HCT116 (cell line): Measurements from ENCODE around the gene SLC25A18. TPM values are rescaled to one million over a fixed set of nuclear protein-coding genes. Genes with fewer than 3 reads are reported as not detected.

Experiments
- ATAC-seq: fragments of 200-7000 bp; cut with Tn5 transposase; 2 replicates; pipeline ENCODE4 v1.9.1; 2020; ENCODE audit warnings: mild to moderate bottlenecking, moderate library complexity
- BruUV-seq: library from RNA; stranded (reverse); fragments of 400-500 nt; replicated peaks from 2 replicates; lab custom pipeline; 2021; lab: Mats Ljungman, UMichigan
- CTCF ChIA-PET: fragments of 300-600 bp; sonication (Branson Sonifier 250); formaldehyde crosslinking; loops from one replicate; lab custom pipeline; 2021; ENCODE audit warnings: antibody characterized with exemption; lab: Charles Lee
- POLR2A ChIA-PET: fragments of 300-600, 350-600 bp; sonication (Branson Sonifier 250); formaldehyde crosslinking; loops from one replicate; lab custom pipeline; 2021; ENCODE audit warnings: antibody characterized with exemption; lab: Charles Lee
- RAD21 ChIA-PET, 2 experiments: fragments of 300-600 bp; sonication (Branson Sonifier 250); formaldehyde crosslinking; loops; one replicate each; lab custom pipeline; 2023; ENCODE audit warnings: low total read pairs in 2 of 2; ENCODE audit not compliant: uncharacterized antibody in 2 of 2, unreplicated experiment in 2 of 2, low non-redundant PET in 1 of 2; lab: Charles Lee
- DNase-seq: peaks from one replicate; pipeline ENCODE4 v3.0.0-alpha.2; 2010; ENCODE audit warnings: low read depth, low spot score
- H2AFZ ChIP-seq: fragments of 200-600 bp; shearing (Covaris generic), sonication (generic); 2 replicates; pipeline ENCODE4 v1.6.1; 2017; ENCODE audit warnings: low read depth, mixed run types, mixed read lengths, antibody characterized with exemption, low read length; ENCODE audit not compliant: poor library complexity, severe bottlenecking
- H3K27ac ChIP-seq: 2 replicates; pipeline ENCODE4 v1.5.1; 2012; ENCODE audit warnings: low read depth, low read length
- H3K27me3 ChIP-seq: fragments of 200-600 bp; sonication (generic); 2 replicates; pipeline ENCODE4 v1.6.1; 2016; ENCODE audit warnings: mixed run types, low read length, mixed read lengths; ENCODE audit not compliant: insufficient read depth
- H3K36me3 ChIP-seq, 2 experiments: fragments of 200-500 bp in 1 of 2; fragments of 200-600 bp in 1 of 2; sonication (Bioruptor generic) in 1 of 2; sonication (generic) in 1 of 2; 2 replicates each; pipeline versions ENCODE4 v1.5.1 to v1.6.1; 2014 to 2016; ENCODE audit warnings: low read length in 2 of 2, inconsistent platforms in 1 of 2, mixed read lengths in 1 of 2, mixed run types in 1 of 2; ENCODE audit not compliant: insufficient read depth in 2 of 2, control insufficient read depth in 1 of 2
- H3K4me1 ChIP-seq, 2 experiments: fragments of 200-600 bp in 1 of 2; sonication (generic) in 1 of 2; 2 replicates each; pipeline versions ENCODE4 v1.5.1 to v1.6.1; 2012 to 2017; ENCODE audit warnings: low read length in 2 of 2, inconsistent platforms in 1 of 2, mild to moderate bottlenecking in 1 of 2, mixed read lengths in 1 of 2, mixed run types in 1 of 2, moderate library complexity in 1 of 2; ENCODE audit not compliant: insufficient read depth in 2 of 2, control insufficient read depth in 1 of 2
- H3K4me2 ChIP-seq: fragments of 200-600 bp; sonication (generic); 2 replicates; pipeline ENCODE4 v1.6.1; 2017; ENCODE audit warnings: mixed run types, low read length, mixed read lengths
- H3K4me3 ChIP-seq, 2 experiments: fragments of 200-600 bp in 1 of 2; sonication (generic) in 1 of 2; replicated peaks in 1 of 2; 2 replicates each; pipeline ENCODE4 v1.5.1; 2011 to 2016; ENCODE audit warnings: low read length in 2 of 2, control low read depth in 1 of 2, low read depth in 1 of 2, mild to moderate bottlenecking in 1 of 2, mixed read lengths in 1 of 2, mixed run types in 1 of 2
- H3K79me2 ChIP-seq: fragments of 200-600 bp; sonication (generic); 2 replicates; pipeline ENCODE4 v1.6.1; 2017; ENCODE audit warnings: mild to moderate bottlenecking, mixed run types, low read length, moderate library complexity, mixed read lengths; ENCODE audit not compliant: insufficient read depth
- H3K9ac ChIP-seq: fragments of 200-600 bp; sonication (generic); 2 replicates; pipeline ENCODE4 v1.6.1; 2016; ENCODE audit warnings: low read length, mixed read lengths
- H3K9me2 ChIP-seq: fragments of 200-600 bp; sonication (generic), shearing (Covaris generic); 2 replicates; pipeline ENCODE4 v1.6.1; 2017; ENCODE audit warnings: mixed run types, mild to moderate bottlenecking, moderate library complexity; ENCODE audit not compliant: insufficient read depth
- H3K9me3 ChIP-seq, 2 experiments: fragments of 200-500 bp in 1 of 2; fragments of 200-600 bp in 1 of 2; sonication (Bioruptor generic) in 1 of 2; sonication (generic) in 1 of 2; 2 replicates each; pipeline ENCODE4 v1.6.1; 2014 to 2017; ENCODE audit warnings: low read length in 2 of 2, mixed read lengths in 2 of 2, inconsistent platforms in 1 of 2, low read depth in 1 of 2, mild to moderate bottlenecking in 1 of 2, mixed run types in 1 of 2, moderate library complexity in 1 of 2; ENCODE audit not compliant: control insufficient read depth in 1 of 2, insufficient read depth in 1 of 2
- H4K20me1 ChIP-seq: fragments of 200-600 bp; sonication (generic), shearing (Covaris generic); 2 replicates; pipeline ENCODE4 v1.6.1; 2017; ENCODE audit warnings: mixed run types, mild to moderate bottlenecking, moderate library complexity; ENCODE audit not compliant: insufficient read depth
- CEBPB ChIP-seq: IDR thresholded peaks from 2 replicates; pipeline ENCODE4 v1.6.1; 2012; ENCODE audit warnings: low read depth
- EZH2phosphoT487 ChIP-seq: fragments of 200-600 bp; IDR thresholded peaks from 2 replicates; pipeline ENCODE4 v1.6.1; 2018; ENCODE audit warnings: antibody characterized with exemption, borderline replicate concordance
- MAX ChIP-seq: IDR thresholded peaks from 2 replicates; pipeline ENCODE4 v1.6.1; 2012
- POLR2AphosphoS5 ChIP-seq: IDR thresholded peaks from 2 replicates; pipeline ENCODE4 v1.6.1; 2011; ENCODE audit warnings: mild to moderate bottlenecking, low read depth, low read length, moderate library complexity
- REST ChIP-seq: IDR thresholded peaks from 2 replicates; pipeline ENCODE4 v1.6.1; 2012; ENCODE audit warnings: low read depth
- SRF ChIP-seq: IDR thresholded peaks from 2 replicates; pipeline ENCODE4 v1.6.1; 2012; ENCODE audit warnings: low read depth
- TCF7L2 ChIP-seq: IDR thresholded peaks from 2 replicates; pipeline ENCODE4 v1.7.0; 2011; ENCODE audit warnings: borderline replicate concordance, inconsistent platforms; ENCODE audit not compliant: insufficient read depth, insufficient read length; ENCODE audit errors: extremely low read depth
- YY1 ChIP-seq: IDR thresholded peaks from 2 replicates; pipeline ENCODE4 v1.6.1; 2011; ENCODE audit warnings: low read length, low read depth, moderate library complexity, mild to moderate bottlenecking; ENCODE audit not compliant: insufficient replicate concordance; ENCODE audit errors: extremely low read depth
- ZNF274 ChIP-seq: fragments of 200-500 bp; sonication (Bioruptor generic); IDR thresholded peaks from 2 replicates; pipeline ENCODE4 v1.6.1; 2014; ENCODE audit warnings: mild to moderate bottlenecking, low read depth, low read length, inconsistent platforms
- intact Hi-C: fragments of 100-400 bp; cut with micrococcal nuclease; formaldehyde crosslinking; loops from 2 replicates; pipeline ENCODE4 v1.10.0; 2022
- total RNA-seq: library from RNA; stranded (reverse); gene quantifications from one replicate; pipeline ENCODE4 v1.2.1, GENCODE V29; 2021; ENCODE audit not compliant: unreplicated experiment
- TF ChIP-seq, protein P1 (sequence below): IDR thresholded peaks from 2 replicates; pipeline ENCODE4 v1.6.1; 2011; ENCODE audit warnings: mild to moderate bottlenecking, low read length, moderate library complexity; ENCODE audit not compliant: insufficient replicate concordance; ENCODE audit errors: extremely low read depth

Gene SLC25A18
- total RNA-seq, 1 experiment from 2014 or later, result not detected

DNA sequence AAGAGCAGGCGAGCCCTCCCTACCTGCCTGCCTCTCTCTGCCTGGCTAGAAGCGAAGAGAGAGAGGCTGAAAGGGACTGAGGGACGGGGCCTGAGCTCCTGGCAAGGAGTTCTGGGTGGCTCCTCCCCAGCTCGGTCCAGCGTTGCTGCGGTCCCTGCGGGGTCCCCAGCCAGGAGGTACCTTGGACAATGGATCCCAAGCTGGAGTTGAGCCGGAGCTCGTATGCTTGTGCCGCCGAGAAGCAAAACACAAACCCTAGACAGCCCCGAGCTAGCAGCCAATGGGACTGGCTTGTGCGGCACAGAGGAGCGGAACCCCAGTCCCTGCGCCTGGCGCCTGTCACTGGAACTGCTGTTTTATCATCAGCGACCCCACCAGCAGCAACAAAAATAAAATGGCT, 18.3 kb downstream of the SLC25A18 start (continued):
- no peak for TF ChIP-seq REST
- no peak for TF ChIP-seq CEBPB
- TF ChIP-seq, all 23 proteins: peak for 0

DNA sequence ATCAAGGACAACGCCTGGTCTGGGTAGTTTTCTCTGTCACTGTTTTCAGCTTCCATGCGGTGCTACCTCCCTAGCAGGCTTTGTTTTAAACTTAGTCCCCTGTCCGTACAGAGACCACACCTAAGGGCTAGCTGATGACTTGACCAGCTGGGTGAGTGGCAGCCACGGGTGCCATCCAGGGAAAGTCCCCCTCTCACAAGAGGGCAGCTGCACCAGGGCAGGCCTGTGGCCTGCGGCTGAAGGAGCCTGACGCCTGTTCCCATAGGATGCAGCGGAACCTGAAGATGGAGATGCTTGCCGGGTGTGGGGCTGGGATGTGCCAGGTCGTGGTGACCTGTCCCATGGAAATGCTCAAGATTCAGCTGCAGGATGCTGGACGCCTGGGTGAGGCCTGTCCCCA, 19.9 kb downstream of the SLC25A18 start:
- H3K36me3 ChIP-seq, result no peaks in the 10 kb centered on the region
- no peak overlapping the region for H3K27ac ChIP-seq
- TF ChIP-seq YY1 (no peak), POLR2AphosphoS5 (no peak), ZNF274 (no peak), TCF7L2 (no peak), REST (no peak), MAX (no peak), EZH2phosphoT487 (no peak), SRF (no peak)
- TF ChIP-seq, protein P1, sequence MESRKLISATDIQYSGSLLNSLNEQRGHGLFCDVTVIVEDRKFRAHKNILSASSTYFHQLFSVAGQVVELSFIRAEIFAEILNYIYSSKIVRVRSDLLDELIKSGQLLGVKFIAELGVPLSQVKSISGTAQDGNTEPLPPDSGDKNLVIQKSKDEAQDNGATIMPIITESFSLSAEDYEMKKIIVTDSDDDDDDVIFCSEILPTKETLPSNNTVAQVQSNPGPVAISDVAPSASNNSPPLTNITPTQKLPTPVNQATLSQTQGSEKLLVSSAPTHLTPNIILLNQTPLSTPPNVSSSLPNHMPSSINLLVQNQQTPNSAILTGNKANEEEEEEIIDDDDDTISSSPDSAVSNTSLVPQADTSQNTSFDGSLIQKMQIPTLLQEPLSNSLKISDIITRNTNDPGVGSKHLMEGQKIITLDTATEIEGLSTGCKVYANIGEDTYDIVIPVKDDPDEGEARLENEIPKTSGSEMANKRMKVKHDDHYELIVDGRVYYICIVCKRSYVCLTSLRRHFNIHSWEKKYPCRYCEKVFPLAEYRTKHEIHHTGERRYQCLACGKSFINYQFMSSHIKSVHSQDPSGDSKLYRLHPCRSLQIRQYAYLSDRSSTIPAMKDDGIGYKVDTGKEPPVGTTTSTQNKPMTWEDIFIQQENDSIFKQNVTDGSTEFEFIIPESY, result no peak
- no peak overlapping the region for H3K9ac ChIP-seq
- H3K27me3 ChIP-seq, result no peaks in the 10 kb centered on the region
- no peak overlapping the region for H2AFZ ChIP-seq
- H3K9me3 ChIP-seq, result no peaks in the 10 kb centered on the region
- no TSS peak for BruUV-seq
- ChIA-PET CTCF (no interaction called here), RAD21 (no interaction called here), POLR2A (no interaction called here)
- no peaks in the 10 kb centered on the region for H4K20me1 ChIP-seq
- no peaks in the 10 kb centered on the region for H3K79me2 ChIP-seq
- no peak for DNase-seq
- intact Hi-C loops, result no loop called here
- no peak overlapping the region for H3K4me2 ChIP-seq
- ATAC-seq, result no peak
- no peak overlapping the region for H3K4me3 ChIP-seq
- no peaks in the 10 kb centered on the region for H3K4me1 ChIP-seq
- H3K9me2 ChIP-seq, result no peaks in the 10 kb centered on the region
